GM21526 (cell line): ENCODE measurements around the gene PKD2L2.
A peak's percentile ranks its signal among the peaks of the same experiment; 100 is the strongest.
"Not testable (repeated sequence)": the region's sequence is repeated elsewhere in the genome, so short reads cannot be mapped to it uniquely, and the experiment has no call there.

Experiments used
- ATAC-seq: cut with Tn5 transposase; IDR thresholded peaks from one replicate; pipeline ENCODE4 v1.9.1; 2021; ENCODE audit warnings: moderate library complexity; ENCODE audit not compliant: unreplicated experiment, low FRiP score

The PKD2L2 gene

GRCh38 chr5:137888863-137889759 lies at the start of gene PKD2L2:
TSS of gene PKD2L2 (plus strand) at chr5:137889457. CDS start at chr5:137889492, 35 bp downstream.
- ATAC-seq: peak; percentile 90

- no peak for ATAC-seq
Measured at GRCh38 chr5:137842296-137842695, 47.0 kb upstream of the PKD2L2 start.

DNA sequence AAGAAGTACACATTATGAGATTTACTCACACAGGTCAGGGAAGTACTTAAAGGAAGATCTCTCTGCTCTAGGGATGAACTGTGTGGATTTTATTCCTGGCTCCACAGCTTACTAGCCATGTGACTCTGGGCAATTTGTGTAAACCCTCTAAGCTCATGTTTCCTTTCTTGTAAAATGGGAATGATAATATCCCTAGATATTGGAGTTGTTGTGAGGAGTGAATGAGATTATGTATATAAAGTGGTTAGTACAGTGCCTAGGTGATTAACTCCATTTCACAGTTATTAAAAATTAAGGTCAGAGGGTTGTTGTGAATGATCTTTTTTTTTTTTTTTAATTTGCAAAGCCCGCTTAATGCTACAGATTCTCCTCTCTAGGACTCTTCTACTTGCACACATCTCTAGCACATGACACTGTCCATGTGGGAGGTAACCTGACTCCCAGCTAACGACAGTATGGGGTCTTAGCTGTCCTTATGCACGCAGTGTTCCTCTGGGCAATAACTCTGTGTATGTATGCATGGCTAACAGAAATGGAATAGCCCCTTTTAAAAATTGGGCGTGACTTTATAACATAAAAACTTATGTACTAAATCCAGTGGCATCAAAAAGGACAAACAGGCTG lies 45.5 kb upstream of the PKD2L2 start:
- no peak for ATAC-seq

DNA sequence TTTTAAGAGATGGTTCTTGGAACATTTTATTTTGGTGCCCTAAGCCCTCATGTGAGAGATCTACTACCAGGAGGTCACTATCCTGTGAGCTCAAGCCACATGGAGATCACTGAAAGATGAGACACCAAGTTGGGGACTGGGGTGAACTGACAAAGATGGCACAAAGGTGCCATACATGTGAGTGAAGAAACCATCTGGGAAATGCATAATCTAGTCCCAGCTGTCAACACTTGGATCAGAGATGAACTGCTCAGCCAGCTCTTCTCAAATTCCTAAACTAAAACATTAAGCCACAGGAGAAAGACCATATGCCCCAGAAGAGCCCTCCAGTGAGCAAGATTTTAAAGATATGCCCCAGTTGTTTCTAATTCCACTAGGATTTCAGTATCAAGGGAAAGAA lies 43.8 kb upstream of the PKD2L2 start:
- no peak for ATAC-seq

DNA sequence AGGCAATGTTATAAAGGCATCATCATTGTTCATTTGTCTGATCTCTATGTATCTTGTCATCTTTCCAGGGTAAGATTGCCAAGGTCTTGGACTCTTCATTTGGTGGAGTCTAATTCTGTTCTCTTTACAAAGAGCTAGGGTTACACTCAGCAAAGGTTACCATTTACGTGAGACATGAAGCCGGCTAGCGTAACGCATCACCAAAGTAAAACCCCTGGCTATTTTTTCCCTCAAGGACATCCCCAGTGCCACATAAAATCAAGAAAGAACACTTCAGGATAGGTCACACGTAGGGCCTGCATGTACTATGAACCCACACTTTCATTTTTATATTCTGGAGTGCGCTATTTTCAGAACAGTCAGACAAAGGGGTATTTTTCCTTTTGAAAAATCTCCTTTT lies 41.6 kb upstream of the PKD2L2 start:
- ATAC-seq: no peak

DNA sequence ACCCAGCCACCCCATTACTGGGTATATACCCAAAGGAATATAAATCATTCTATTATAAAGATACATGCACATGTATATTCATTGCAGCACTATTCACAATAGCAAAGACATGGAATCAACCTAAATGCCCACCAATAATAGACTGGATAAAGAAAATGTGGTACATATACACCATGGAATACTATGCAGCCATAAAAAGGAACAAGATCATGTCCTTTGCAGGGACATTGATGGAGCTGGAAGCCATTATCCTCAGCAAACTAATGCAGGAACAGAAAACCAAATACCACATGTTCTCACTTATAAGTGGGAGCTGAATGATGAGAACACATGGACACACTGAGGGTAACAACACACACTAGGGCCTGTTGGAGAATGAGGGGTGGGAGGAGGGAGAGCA lies 36.1 kb upstream of the PKD2L2 start:
- not testable (repeated sequence) for ATAC-seq

GRCh38 chr5:137856201-137856600 lies 33.1 kb upstream of the PKD2L2 start:
- ATAC-seq: no peak

- ATAC-seq: no peak
Measured at GRCh38 chr5:137856916-137857862, 32.1 kb upstream of the PKD2L2 start.

DNA sequence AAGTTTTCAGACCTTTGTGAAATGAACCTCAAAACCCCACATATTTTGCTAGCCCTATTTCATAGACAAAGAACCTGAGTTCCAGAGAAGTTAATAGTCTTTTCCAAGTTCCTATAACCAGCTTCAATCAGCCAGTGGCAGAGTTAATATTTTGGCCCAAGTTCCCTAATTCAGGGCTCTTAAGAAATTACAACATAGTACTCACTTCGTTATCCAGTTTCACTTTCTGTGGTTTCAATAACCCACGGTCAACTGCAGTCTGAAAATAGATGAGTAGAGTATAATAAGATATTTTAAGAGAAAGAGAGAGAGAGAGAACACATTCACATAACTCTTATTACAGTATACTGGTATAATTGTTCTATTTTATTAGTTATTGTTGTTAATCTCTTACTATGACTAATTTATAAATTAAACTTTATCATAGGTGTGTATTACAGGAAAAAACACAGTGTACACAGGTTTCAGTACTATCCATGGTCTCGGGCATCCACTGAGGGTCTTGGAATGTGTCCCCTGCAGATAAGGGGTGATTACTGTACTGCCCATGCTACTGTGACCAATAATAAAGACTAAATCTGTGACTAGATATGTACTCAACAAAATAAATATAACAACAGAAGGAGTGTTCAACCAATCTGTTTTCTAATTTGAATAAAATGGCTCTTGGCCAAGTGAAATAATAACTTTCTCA lies 30.9 kb upstream of the PKD2L2 start:
- peak; percentile 83 for ATAC-seq

GRCh38 chr5:137858954-137859353 lies 30.3 kb upstream of the PKD2L2 start:
- no peak for ATAC-seq

- ATAC-seq: no peak
Measured at GRCh38 chr5:137862251-137862650, 27.0 kb upstream of the PKD2L2 start.

- ATAC-seq: not testable (repeated sequence)
Measured at GRCh38 chr5:137863653-137864052, 25.6 kb upstream of the PKD2L2 start.

GRCh38 chr5:137866541-137867388 lies 22.5 kb upstream of the PKD2L2 start:
- no peak for ATAC-seq

GRCh38 chr5:137867664-137868063 lies 21.6 kb upstream of the PKD2L2 start, which contains the start of gene MYOT:
TSS of gene MYOT (plus strand) at chr5:137867860. CDS start at chr5:137870652, 2,792 bp downstream.
- no peak for ATAC-seq

DNA sequence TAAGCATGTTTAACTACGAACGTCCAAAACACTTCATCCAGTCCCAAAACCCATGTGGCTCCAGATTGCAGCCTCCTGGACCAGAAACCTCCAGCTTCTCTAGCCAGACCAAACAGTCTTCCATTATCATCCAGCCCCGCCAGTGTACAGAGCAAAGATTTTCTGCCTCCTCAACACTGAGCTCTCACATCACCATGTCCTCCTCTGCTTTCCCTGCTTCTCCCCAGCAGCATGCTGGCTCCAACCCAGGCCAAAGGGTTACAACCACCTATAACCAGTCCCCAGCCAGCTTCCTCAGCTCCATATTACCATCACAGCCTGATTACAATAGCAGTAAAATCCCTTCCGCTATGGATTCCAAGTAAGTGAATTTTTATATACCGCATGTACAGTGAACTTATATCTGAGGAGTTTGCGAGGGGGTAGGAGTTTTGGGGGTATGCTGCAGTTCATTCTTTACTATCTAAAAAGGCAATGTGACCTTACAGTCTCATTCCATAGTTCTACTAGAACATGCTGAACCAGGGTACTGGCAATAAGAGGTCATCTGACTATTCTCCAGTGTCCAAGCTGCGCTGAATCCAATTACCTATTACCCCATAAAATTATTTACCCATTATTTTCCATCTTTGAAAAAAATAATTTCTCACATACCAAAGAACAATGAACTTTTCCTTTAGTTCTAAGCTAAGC lies 18.5 kb upstream of the PKD2L2 start:
- no peak for ATAC-seq

DNA sequence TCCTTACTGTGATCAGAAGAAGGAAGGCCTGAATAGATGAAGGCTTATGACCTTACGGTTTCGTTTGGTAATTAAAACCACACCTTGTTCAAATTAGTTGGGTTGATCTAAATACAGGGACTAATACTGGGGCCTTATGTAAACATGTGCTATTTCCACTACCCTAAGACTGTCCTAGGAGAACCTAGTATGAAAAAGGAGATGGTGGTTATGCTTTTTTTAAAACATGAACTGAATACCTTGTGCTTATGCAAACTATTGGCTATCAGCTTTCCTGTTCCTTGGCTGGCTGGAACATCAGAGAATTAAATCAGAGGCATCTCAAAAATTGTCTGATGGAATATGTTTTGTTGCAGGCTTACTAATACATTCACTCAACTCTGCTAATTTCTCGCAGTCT lies 17.7 kb upstream of the PKD2L2 start:
- no peak for ATAC-seq

DNA sequence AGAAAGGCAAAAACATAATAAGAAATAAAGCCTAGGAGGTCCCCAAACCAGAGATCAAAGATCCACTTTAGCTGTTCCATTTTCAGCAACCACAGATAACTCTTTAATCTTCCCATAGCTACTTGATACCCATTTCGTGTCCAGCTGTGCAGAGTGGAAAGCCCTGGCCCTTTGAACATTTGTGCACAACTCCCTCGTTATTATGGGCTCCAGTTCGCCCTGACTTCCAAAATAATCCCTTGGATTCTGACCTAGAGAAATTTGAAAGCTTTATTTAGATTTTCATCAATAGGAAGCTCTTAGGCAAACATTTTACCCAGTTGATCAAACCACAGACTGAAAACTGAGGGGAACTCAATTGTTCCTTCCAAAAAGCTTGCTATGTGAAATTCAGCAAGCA lies 16.8 kb upstream of the PKD2L2 start:
- no peak for ATAC-seq

DNA sequence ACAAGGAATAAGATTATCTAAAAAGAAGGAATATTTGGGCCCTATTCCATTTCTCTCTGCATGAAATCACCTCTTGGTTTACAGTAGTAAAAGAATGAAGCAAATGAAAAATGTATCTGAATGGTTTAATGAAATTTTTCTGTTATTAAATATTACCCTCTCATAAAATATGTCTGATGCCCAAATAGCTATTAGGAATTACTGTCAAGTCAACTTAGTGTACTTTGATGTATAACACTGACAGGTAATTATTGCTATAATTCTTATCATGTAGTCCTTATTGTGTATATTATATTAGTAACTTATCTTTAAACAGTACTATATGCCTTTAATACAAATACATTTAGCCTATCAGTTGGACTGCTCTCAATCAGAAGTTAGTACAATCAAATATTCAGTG lies 13.2 kb upstream of the PKD2L2 start:
- no peak for ATAC-seq

DNA sequence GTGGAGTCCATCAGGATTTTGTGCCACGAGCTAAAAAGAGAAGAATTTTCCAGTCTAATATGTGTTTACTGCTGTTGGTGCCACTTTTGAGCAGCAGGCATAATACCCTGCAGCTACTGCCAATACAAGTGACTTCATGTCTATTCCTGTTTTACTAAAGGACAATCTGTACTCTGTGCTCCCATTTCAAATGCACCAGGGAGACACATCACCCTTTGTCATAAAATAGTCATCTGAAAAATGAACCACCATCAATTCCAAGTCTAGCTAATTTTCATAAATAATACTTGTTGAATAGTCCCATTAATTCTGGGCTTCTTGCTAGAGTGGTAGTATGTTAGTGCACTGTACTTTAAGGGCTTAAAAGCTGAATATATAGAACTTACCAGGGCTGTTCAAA lies 8.9 kb upstream of the PKD2L2 start:
- no peak for ATAC-seq
